GM04503 (cell line): ENCODE measurements around the gene EXOSC5.
A peak's percentile ranks its signal among the peaks of the same experiment; 100 is the strongest.
"Not testable (repeated sequence)": the region's sequence is repeated elsewhere in the genome, so short reads cannot be mapped to it uniquely, and the experiment has no call there.

Experiments
- DNase-seq: peaks from one replicate; pipeline ENCODE4 v3.0.0-alpha.2; 2012; ENCODE audit warnings: low read depth

EXOSC5 gene

DNA sequence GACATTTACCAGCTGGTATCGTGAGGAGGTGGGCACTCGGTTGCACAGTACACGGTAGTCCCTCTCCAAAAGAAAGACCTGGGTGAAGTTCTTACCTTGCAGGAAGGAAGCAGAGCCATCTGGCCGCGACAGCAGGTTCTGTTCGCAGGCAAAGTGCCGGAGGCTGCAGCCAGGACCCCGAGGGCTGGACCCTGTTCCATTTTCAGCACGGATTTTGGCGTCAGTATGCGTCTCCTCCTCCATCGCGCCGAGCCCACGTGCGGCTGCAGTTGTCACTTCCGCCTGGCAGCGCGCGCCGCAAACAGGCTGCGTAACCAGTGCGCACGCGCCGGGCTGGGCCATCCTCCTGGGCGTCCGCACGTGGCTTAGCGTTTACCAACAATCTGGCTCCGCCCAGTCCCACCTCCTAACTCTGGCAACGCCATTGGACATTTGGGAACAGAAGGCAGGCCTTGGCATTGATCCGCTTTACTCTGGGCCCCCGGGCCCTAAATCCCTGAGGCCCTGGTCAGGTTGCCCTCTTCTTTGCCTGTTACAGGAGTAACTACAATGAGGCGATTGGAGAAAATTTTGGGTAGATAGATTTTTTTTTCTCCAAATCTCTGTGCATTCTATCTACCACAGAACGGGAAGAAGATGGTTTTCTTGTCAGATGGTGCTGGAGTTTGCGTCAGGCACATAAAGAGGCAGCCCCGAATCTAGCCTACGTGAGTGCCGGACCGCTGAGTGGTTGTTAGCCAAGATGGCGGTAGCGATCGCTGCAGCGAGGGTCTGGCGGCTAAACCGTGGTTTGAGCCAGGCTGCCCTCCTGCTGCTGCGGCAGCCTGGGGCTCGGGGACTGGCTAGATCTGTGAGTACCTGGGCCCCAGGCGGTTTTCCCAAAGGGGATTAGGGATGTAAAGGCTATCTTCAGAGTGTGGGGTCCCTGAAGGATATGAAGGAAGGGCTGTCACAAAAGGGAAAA is at the start of gene EXOSC5, which contains the start of gene BCKDHA:
Gene EXOSC5 (minus strand): TSS at position 274 of the 964 bp plus-strand sequence. CDS start 31 bp downstream, at position 243.
Gene BCKDHA (plus strand): TSS at position 733 of the 964 bp plus-strand sequence. CDS start 10 bp downstream, at position 743.
- DNase-seq: peak; percentile 96

DNA sequence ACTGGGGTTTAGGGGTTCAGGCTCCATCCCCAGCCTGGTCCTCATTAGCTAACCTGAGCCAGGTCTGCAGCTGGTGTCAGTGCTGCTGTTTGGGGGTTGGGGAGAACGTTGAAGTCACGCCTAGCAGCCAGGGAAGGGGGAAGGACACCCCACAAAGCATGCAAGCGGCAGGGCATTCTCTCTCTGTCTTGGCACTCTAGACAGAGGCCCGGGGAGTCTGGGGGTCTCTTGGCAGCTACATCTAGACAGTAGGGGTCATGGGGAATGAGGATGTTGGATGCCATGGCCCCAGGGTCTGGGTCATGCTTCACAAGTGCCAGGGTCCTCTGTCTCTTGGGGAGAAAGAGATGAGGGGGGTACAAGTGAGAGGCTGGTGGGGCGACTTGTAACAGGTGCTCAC is 48.4 kb upstream of the EXOSC5 start:
- no peak for DNase-seq

DNA sequence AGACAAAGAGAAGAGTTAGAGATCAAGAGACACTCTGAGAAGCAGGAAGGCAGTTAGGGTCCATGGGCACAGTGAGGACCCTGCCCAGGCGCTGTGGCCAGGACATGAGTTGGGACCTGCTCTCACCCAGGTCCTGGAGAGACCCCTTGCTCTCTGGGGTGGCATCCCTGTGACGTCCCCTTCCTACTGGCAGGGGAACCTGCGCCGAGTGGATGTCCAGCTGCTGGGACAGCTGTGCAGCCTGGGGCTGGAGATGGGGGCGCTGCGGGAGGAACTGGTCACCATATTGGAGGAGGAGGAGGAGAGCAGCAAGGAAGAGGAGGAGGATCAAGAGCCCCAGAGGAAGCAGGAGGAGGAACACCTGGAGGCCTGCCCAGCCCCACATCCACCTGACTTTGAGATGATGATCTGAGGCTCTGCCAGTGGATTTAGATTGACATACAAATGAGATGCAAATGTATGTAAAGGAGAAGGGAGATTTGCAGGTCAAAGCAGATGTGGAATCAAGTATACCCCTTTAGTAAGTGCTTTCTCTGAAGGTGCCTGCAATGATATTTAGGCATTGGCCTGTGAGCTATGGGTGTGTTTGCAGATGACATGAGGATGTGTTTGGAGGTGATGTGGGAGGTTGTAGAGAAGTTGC is 46.8 kb upstream of the EXOSC5 start:
- DNase-seq: no peak

DNA sequence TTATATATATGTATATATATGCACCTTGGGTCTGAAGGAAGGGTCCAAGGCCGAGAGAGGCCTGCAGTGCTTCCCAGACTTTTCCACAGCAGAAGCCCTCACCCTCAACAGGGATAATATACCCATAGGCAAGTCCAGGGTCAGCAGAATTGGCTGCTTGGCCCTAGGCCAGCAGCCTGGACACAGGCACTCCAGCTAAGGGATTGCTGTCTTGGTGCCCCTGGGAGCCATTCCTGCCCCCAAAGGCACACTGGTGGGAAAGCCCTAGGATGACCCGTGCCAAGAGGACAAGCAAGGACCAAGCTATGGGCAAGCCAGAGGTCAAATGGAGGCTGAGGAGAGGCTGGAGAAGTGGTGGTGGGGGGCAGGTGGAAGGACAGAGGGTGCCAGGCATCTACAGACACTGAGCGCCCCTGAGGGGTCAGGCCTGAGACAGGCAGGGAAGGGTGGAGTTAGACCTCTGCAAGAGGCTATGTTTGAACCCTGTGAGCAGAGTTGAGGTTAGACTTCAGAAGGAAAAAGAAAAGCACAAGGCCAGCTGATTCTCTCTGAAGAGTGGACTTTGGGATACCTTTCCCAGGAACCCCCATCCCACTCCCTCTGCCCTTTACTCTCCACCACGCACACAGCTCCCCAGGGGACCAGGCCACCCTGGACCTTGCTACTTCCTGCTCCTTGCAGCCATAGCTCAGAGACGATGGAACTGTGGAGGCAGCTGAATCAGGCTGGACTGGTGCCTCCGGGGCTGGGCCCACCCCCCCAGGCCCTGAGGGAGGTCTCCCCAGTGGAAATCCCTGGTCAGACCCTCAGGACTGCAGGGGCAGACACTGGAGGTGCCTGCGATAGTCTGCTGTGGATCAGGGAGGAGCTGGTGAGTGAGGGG is 45.6 kb upstream of the EXOSC5 start, which contains the start of gene ERICH4:
Gene ERICH4 (plus strand): TSS at position 684 of the 883 bp plus-strand sequence. CDS start 14 bp downstream, at position 698.
- no peak for DNase-seq

DNA sequence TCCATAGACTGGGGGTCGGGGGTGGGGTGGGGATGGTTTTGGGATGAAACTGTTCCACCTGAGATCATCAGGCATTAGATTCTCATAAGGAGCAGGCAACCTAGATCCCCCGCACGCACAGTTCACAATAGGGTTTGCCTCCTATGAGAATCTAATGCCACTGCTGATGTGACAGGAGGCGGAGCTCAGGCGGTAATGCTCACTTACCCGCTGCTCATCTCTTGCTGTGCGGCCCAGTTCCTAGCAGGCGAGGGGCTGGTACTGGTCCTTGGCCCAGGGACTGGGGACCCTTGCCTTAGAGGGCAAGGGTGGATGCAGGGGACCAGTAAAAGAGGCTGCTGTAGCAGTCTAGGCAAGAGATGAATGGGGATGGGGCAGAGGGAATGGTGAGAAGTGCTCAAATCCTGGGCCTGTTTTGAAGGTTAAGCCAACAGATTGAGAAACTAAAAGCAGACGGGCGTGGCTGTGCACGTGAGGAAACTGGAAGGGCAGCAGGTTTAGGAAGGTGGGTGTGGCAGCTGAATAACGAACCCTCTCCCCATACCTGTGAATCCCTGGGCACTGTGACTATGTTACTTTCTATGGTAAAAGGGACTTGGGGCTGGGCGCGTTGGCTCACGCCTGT is 44.3 kb upstream of the EXOSC5 start:
- DNase-seq: no peak

DNA sequence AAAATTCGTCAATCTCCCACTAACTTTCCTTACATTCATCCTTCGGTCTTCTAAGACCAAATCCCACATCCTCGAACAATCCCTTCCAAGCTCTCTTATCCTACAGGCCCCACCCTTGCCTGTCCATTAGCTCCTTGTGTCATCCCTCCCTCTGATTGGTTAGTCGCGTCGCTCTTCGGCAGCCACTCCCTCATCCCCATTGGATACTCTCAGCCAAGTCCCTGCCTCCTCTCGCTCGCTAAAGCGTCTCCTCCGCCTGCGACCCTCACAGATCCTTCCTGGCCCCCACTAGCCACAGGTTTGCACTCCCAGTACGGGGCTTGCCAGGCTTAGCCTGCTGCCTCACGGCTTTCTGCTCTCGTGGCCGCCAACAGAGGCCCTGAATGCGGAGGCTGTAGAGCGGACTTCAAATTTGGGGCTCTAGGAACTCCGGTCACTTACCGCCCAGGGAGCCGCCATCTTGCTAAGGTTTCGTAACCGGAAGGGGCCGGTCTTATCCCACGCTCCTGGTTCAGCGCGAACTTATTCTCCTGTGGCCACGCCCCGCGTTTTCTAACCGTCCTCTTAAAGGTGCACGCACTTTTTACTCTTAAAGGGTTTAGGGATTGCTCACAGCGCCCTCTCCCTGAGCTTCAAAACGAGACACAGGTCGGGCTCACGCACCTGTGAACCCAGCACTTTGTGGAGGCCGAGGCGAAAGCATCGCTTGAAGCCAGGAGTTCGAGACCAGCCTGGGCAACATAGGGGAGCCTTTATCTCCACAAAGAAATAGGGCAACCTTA is 42.5 kb upstream of the EXOSC5 start, which contains the start of gene DMAC2:
Gene DMAC2 (minus strand): TSS at position 472 of the 782 bp plus-strand sequence. CDS start 13 bp downstream, at position 459.
- peak; percentile 88 for DNase-seq

DNA sequence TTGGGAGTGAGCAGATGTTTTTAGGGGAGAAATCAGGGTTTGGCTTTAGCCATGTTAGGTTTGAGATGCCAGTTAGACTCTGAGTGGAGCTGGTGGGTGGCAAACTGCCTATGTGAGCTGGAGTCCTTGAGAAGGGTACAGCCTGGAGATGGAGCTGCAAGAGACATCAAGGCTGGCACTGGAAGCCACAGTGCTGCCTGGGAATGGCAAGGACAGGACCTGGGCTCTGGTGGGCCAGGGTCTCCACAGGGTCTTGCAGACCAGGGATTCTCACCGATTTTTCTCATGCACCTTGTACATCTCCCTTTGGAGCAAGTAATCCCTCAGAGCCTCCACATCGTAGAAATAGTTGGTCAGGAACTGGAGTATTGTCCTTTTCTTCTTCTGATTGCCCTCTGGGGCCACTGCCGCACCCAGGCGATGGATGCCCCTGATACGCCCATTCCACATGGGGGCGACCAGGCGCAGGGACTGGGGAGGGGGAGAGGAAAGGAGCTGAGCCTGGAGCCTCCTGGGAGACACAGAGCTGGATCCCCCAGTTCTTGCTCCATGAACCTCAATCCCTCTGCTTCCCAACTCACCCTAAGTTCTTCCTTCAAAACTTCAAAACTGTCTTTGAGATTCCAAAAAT is 40.9 kb upstream of the EXOSC5 start:
- no peak for DNase-seq

DNA sequence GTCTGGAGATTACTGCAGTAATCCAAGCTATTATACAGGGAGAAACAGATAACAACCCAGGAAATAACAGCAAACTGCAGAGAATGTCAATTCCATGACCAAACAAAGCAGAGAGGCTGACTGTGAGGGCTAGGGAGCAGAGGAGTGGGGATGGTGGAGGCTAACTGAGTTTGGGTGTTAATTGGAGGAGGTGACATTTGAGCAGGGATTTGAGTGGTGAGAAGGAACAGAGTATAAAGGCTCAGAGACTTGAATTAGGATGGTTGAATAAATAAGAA is 39.5 kb upstream of the EXOSC5 start:
- DNase-seq: no peak

DNA sequence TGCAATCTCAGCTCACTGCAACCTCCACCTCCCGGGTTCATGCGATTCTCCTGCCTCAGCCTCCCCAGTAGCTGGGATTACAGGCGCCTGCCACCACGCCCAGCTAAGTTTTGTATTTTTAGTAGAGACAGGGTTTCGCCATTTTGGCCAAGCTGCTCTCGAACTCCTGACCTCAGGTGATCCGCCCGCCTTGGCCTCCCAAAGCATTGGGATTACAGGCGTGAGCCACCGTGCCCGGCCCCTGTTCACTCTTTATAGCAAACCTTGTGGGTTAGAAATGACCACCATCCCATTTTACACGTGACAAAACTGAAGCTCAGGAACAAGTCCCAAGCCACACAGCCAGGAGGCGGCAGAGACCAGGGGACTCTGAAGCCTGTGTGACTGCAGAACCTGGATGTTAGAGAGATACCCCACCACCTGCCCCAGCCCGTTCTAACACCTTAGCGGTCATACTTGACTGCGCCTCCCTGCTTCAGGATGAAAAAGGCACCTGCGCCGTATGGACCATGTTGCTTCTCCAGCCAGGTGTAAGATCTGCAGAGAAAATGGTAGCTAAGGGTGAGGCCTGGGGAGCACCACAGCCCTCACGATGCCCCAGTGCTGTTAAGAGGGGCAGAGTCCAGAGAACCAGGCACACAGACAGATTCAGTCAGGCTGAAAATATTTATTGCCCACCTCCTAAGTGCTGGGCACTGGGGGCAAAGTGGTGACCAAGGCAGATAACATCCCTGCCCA is 38.9 kb upstream of the EXOSC5 start:
- DNase-seq: no peak

DNA sequence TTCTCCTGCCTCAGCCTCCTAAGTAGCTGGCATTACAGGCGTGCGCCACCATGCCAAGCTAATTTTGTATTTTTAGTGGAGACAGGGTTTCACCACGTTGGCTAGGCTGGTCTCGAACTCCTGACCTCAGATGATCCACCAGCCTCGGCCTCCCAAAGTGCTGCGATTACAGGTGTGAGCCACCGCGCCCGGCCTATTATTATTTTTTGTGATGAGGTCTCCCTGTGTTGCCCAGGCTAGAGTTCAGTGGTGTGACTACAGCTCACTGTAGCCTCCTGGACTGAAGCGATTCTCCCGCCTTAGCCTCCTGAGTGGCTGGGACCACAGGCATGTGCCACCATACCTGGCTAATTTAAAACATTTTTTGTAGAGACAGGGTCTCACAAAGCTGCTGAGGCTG is 38.2 kb upstream of the EXOSC5 start:
- DNase-seq: not testable (repeated sequence)

DNA sequence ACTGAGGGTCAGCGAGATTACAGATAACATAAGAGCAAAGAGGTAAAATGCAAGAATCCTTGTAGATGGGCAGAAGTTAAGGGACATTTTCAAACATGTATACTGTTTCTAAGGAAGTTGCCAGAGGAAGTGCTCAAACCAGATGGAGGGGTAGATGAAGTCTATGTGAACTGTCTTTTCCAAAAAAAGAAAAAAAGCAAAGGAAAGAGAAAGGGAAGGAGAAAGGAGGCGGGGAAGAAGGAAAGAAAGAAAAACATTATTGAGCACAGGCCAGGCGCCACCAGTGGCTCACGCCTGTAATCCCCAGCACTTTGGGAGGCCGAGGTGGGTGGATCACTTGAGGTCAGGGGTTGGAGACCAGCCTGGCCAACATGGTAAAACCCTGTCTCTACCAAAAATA is 37.3 kb upstream of the EXOSC5 start:
- no peak for DNase-seq

DNA sequence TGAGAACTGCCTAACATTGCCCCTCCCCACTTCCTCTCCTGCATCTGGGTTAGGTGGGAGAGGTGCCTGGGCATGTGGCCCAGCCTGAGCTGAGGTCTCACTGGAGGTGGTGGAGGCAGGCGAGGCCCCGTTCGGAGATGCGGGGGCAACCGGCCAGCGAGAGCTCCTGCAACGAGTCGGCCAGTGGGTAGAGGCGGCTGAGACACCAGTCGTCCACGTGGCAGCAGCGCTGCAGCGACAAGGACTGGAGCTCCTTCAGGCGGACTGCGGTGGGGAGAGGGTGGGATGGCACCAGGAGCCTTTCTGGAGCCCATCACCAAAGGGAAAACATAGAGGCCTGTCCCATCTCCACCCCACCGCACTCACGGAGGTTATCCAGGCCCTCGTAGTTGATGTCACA is 36.0 kb upstream of the EXOSC5 start:
- DNase-seq: no peak

DNA sequence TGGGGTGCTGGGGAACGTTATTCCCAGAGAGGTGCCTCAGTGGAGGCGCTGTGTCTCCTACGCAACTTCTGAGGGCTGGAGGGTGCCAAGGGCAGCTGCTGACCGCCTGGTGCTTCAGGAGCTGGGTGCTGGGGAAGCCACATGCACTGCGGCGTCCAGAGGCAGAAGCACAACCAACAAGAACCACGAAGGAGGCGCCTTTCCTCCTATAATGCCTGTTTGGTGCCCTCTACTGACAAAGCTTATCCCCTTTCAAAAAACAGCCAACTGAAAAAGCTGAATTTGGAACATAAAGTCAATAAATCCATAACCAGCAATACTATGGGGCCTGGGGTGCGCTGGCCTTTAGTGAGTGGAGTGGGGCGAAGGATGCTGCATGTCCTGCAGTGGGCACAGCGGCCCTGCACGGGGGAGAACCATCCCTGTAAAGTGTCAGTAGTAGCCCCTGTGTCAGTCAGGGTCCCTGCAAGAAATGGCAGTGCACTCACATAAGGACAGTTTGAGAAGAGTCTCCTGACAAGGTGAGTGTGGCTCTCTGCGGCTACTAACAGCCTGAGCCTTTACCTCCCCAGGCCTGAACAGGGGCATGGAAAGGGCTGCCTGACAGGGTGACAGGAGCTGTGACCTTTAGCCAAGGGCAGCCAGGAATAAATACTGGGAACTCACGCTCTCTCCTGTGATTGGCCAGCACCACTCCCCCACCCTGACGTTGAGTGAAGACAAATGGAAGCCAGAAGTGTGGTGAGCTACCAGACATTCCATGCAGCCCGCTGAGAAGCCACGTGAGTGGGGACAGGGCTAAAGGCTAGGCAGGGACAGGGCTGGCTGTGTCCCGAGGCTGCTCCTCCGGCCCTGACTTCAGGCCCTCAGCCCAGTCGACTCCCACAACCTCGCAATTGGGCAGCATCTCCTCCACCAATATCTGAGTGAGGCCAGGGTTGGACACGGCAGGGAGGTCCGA is 34.5 kb upstream of the EXOSC5 start:
- no peak for DNase-seq

DNA sequence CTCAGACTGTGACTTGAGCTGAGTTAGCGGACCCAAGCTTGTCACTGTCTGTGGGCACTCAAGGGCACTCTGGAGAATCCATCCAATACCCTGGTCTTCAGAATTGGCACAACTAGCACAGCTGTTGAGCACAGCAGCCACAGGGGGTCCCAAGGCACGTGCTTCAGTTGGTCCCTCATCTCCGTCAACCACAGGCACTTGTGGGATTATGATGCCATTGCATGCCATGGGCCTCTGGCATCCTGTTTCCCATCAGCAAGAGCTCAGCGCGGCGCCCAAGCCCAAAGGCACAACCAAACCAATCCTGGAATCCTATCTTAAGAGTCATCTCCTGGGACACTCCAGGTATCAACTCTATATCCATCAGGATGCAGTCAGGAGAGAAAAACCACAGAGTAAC is 33.8 kb upstream of the EXOSC5 start:
- no peak for DNase-seq

DNA sequence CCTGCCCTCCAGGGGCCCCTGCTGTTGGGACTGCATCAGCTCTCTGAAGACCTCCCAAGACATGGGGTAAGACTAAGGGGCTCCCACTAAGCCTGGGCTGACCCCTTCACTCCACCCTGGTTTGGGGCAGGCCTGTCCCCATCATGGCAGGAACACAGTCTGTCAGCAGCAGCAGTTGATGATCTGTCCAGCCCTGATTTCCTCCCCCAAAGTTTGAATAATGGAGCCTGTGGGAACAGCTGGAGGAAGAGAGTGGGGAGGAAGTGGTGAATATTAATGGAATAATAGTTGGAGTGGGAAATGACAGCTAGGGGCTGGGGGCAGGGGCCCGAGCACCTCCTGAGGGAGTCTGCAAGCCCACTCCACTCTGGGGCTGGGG is 31.3 kb upstream of the EXOSC5 start:
- DNase-seq: no peak

DNA sequence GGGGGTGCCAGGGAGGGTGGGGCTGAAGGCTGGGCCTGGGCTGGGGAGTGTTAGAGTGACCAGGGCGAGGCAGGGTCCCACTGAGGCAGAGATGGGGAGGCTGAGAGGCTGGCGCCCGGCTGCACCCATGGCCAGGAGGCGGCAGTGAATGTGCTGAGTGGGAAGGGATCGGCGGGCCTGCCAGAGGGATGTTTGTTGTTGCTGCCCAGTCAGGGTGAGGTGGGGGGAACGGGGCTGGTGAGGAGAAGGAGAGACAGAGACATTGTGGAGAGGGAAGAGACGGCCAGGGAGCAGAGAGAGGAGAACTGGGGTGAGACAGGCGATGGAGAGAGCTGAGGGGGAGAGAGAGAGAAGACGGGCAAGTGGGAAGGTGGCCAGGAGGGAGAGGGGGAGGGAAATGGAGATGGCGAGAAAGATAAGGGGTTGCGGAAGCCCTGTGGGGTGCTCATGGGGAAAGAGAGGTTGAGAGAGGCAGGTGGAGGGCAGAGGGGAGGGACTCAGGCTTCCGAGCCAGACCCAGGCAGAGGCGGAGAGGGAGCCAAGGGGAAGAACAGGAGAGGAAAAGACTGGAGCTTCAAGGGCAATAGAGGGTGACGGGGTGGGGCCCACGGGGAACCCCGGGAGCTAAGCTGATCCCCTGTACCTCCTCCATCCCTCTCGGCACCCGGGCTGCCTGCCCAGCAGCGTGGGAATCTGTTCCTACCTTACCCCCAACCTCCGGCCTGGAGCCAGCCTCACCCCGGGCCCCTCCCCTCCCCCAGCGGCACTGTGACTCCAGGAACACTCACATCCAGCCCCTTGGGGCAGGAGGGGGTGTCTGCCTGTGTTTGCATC is 30.7 kb upstream of the EXOSC5 start:
- no peak for DNase-seq

DNA sequence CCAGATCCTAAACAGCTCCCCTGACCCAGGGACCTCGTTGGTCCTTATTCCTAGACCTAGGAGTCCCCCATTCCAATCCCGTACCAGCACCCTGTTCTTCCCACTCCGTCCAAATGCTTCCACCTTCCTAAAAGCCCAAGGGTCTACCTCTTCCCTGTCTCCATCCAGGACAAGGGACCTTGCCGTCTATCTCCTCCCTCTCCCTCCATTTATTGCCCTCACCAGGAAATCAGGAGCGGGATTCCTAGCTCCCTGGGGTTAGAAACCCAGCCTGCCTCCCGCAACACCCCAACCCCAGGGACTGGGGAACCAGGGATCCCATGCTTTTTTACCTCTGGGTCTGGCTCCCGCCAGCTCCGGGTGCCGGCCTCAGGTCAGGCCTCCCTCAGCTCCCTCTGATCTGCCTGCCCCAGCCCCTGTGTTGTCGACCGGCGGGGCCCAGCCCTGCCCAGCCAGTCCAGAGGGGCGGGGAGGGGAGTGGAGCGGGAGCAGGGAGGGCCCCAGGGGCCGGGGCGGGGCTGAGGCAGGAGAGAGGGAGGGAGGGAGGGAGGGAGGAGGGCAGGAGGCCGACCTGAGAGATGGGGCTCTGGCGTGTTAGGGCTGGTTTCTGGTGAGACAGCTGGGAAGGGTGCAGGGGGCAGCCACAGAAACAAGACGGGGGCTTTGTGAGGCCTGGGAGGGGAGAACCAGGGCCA is 29.9 kb upstream of the EXOSC5 start, which contains the start of gene B3GNT8:
Gene B3GNT8 (minus strand): TSS at position 423 of the 695 bp plus-strand sequence. CDS start 596 bp downstream, outside the sequence.
- no peak for DNase-seq
